Muscle layer of colon (tissue), 2 donors: ENCODE results near the gene SPSB4.
"Not testable (repeated sequence)": the region's sequence is repeated elsewhere in the genome, so short reads cannot be mapped to it uniquely, and the experiment has no call there.

Experiments used
- H3K27ac ChIP-seq: one replicate; pipeline ENCODE4 v1.7.0; 2013; ENCODE audit warnings: low read depth, mild to moderate bottlenecking, low read length, moderate library complexity
- H3K27me3 ChIP-seq, 2 donors: one replicate each; pipeline ENCODE4 v1.7.0; 2013; ENCODE audit warnings: low read length in 2 of 2, mild to moderate bottlenecking in 2 of 2; ENCODE audit not compliant: insufficient read depth in 2 of 2, control insufficient read depth in 1 of 2
- H3K36me3 ChIP-seq: one replicate; pipeline ENCODE4 v1.7.0; 2013; ENCODE audit warnings: mild to moderate bottlenecking, low read length; ENCODE audit not compliant: insufficient read depth
- H3K4me1 ChIP-seq: one replicate; pipeline ENCODE4 v1.7.0; 2013; ENCODE audit warnings: mild to moderate bottlenecking, low read length; ENCODE audit not compliant: insufficient read depth
- H3K4me3 ChIP-seq, 2 donors: one replicate each; pipeline ENCODE4 v1.7.0; 2013; ENCODE audit warnings: low read length in 2 of 2, low read depth in 1 of 2, mild to moderate bottlenecking in 1 of 2, moderate library complexity in 1 of 2
- H3K9ac ChIP-seq: one replicate; pipeline ENCODE4 v1.7.0; 2013; ENCODE audit warnings: low read length
- H3K9me3 ChIP-seq: one replicate; pipeline ENCODE4 v1.7.0; 2013; ENCODE audit warnings: mild to moderate bottlenecking, low read length
- donor health status: abdominal sarcoma.
- donor health status: Adenocarcinoma of cecum.

SPSB4 gene

GRCh38 chr3:141103067-141103466, 51.9 kb downstream of the SPSB4 start:
- H3K4me3 ChIP-seq, result no peak overlapping the region
- H3K9me3 ChIP-seq, result no peaks in the 10 kb centered on the region
- no peaks in the 10 kb centered on the region for H3K36me3 ChIP-seq
- no peaks in the 10 kb centered on the region for H3K4me1 ChIP-seq
- no peak overlapping the region for H3K9ac ChIP-seq
- H3K27me3 ChIP-seq, result no peaks in the 10 kb centered on the region
- H3K27ac ChIP-seq, result no peak overlapping the region

GRCh38 chr3:141103503-141103902, 52.4 kb downstream of the SPSB4 start:
- Histone ChIP-seq H3K9me3 (no peaks in the 10 kb centered on the region), H3K36me3 (no peaks in the 10 kb centered on the region), H3K9ac (no peak overlapping the region), H3K27me3 (no peaks in the 10 kb centered on the region), H3K4me3 (no peak overlapping the region), H3K27ac (no peak overlapping the region), H3K4me1 (no peaks in the 10 kb centered on the region)

DNA sequence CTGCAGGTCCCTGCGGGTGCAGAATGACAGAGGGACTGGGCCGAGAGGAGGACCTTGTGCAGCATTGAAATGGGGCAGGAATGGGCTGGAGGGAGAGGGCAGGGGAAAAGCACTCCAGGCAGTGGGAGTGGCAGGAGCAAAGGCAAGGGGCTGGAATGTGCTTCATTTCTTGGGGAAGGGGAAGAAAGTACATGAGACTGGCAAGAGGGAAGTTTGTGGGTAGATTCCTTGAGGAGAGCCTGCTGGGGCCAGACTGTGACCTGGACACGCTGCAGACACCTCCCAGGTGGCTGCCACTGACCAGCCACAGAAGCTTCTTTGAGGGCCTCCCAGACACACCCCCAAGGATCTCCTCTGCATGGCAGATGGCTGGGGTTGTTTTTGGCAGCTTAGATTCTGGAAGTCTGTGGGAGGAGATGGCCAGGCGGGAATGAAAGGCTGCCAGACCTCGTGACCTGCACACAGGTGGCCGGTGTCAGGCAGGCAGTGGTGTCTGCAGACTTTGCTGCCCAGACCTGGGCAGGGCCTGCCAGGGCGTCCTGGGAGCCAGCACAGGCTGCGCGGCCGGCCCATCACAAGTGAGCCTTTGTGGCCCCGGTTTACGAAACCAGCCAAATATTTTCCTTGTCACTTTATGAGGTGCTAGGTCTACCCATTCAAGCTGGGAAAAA, 53.1 kb downstream of the SPSB4 start:
- H3K36me3 ChIP-seq, result no peaks in the 10 kb centered on the region
- H3K4me1 ChIP-seq, result no peaks in the 10 kb centered on the region
- H3K4me3 ChIP-seq, result no peak overlapping the region
- H3K9ac ChIP-seq, result no peak overlapping the region
- H3K9me3 ChIP-seq, result no peaks in the 10 kb centered on the region
- H3K27ac ChIP-seq, result no peak overlapping the region
- no peaks in the 10 kb centered on the region for H3K27me3 ChIP-seq

GRCh38 chr3:141105828-141106628, 54.9 kb downstream of the SPSB4 start:
- Histone ChIP-seq H3K4me3 (no peak overlapping the region), H3K9ac (no peak overlapping the region), H3K27me3 (no peaks in the 10 kb centered on the region), H3K27ac (no peak overlapping the region), H3K36me3 (no peaks in the 10 kb centered on the region), H3K9me3 (peaks cover 6% of the 10 kb centered on the region), H3K4me1 (peaks cover 7% of the 10 kb centered on the region)

DNA sequence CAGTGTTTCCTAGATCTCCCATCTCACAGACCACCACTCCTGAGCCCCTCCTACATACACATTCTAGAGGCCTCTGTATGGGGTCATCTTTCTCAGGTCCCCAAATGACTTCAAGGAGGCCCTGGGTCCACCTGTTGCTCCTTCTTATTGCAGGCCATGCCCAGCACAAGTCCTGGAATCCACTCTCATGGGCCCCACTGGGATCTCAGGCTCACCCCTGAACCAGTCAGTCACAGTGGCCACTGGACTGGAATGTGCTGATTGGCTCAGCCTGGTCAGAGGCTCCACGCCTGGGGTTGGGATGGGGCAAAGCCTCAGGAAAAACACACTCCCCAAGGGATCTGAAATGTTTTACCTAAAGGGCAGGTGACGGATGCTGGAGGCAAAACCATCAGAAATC, 55.7 kb downstream of the SPSB4 start:
- H3K9ac ChIP-seq, result no peak overlapping the region
- peaks cover 7% of the 10 kb centered on the region for H3K4me1 ChIP-seq
- H3K27me3 ChIP-seq, result no peaks in the 10 kb centered on the region
- H3K36me3 ChIP-seq, result no peaks in the 10 kb centered on the region
- no peak overlapping the region for H3K27ac ChIP-seq
- peaks cover 6% of the 10 kb centered on the region for H3K9me3 ChIP-seq
- no peak overlapping the region for H3K4me3 ChIP-seq

DNA sequence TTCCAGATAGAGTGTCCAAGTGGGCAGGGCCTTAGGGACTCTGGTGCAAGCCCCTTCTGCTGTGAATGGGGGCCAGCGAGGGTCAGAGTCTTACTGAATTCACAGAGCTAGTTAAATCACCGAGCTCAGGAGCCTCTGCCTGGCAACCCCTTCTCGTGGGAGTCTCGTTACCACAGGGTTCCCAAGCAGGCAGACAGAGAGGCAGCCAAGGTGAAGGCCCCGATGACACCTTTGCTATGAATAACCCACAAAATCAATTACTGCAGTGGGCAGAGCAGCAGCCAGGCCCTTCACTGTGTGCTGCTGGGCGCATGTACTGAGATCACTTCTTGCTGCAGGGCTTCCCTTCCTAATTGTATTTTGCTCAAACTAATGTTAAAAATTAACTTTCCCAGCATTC, 56.9 kb downstream of the SPSB4 start:
- Histone ChIP-seq H3K9ac (no peak overlapping the region), H3K4me3 (no peak overlapping the region), H3K4me1 (peaks cover 7% of the 10 kb centered on the region), H3K27ac (no peak overlapping the region), H3K9me3 (peaks cover 6% of the 10 kb centered on the region), H3K36me3 (no peaks in the 10 kb centered on the region), H3K27me3 (no peaks in the 10 kb centered on the region)

DNA sequence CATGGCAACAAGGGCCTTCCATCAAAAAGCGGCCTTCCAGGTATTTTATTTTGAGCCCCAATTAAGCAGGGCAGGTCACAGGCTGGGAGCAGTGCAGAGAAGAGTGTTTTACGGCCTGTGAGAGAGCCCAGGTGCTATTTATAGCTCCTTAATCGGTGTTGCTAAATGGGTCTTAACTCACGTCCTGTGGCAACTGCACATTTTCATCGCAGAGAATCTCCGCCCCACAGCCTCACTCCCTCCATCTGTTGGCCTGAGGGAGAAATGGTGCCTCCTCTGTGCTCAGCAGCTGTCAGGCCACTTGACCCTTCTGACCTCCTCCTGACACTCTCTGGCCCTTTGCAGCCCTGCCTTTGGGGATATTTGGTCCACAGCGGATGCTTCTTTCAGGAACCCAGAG, 58.6 kb downstream of the SPSB4 start:
- H3K27ac ChIP-seq, result no peak overlapping the region
- H3K9ac ChIP-seq, result no peak overlapping the region
- no peak overlapping the region for H3K4me3 ChIP-seq
- H3K27me3 ChIP-seq, result no peaks in the 10 kb centered on the region
- H3K9me3 ChIP-seq, result peaks cover 6% of the 10 kb centered on the region
- no peaks in the 10 kb centered on the region for H3K36me3 ChIP-seq
- H3K4me1 ChIP-seq, result peaks cover 7% of the 10 kb centered on the region

- no peaks in the 10 kb centered on the region for H3K36me3 ChIP-seq
- H3K9me3 ChIP-seq, result peaks cover 6% of the 10 kb centered on the region
- H3K27me3 ChIP-seq, result no peaks in the 10 kb centered on the region
- no peak overlapping the region for H3K4me3 ChIP-seq
- no peak overlapping the region for H3K9ac ChIP-seq
- peaks cover 11% of the 10 kb centered on the region for H3K4me1 ChIP-seq
- H3K27ac ChIP-seq, result no peak overlapping the region
These were observed 59.2 kb downstream of the SPSB4 start for GRCh38 chr3:141110322-141110721.

- H3K27ac ChIP-seq, result no peak overlapping the region
- no peak overlapping the region for H3K9ac ChIP-seq
- H3K9me3 ChIP-seq, result peaks cover 6% of the 10 kb centered on the region
- no peak overlapping the region for H3K4me3 ChIP-seq
- H3K27me3 ChIP-seq, result no peaks in the 10 kb centered on the region
- peaks cover 18% of the 10 kb centered on the region for H3K4me1 ChIP-seq
- no peaks in the 10 kb centered on the region for H3K36me3 ChIP-seq
These were observed 60.4 kb downstream of the SPSB4 start for GRCh38 chr3:141111364-141112155.

- H3K27ac ChIP-seq, result no peak overlapping the region
- H3K27me3 ChIP-seq, result no peaks in the 10 kb centered on the region
- no peak overlapping the region for H3K4me3 ChIP-seq
- no peak overlapping the region for H3K9ac ChIP-seq
- H3K36me3 ChIP-seq, result no peaks in the 10 kb centered on the region
- H3K4me1 ChIP-seq, result peaks cover 18% of the 10 kb centered on the region
- peaks cover 6% of the 10 kb centered on the region for H3K9me3 ChIP-seq
These were observed 61.6 kb downstream of the SPSB4 start for GRCh38 chr3:141112686-141113297.

DNA sequence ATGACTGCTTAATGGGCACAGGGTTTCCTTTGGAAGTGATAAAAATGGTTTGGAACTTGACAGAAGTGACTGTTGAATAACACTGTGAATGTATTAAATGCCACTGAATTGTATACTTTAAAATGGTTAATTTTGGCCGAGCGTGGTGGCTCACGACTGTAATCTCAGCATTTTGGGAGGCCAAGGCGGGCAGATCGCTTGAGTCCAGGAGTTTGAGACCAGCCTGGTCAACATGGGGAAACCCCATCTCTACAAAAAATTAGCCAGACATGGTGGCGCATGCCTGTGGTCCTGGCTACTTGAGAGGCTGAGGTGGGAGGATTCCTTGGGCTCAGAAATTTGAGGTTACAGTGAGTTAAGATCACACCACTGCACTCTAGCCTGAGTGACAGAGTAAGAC, 62.5 kb downstream of the SPSB4 start:
- H3K9ac ChIP-seq, H3K36me3 ChIP-seq, H3K27ac ChIP-seq, H3K4me3 ChIP-seq, H3K27me3 ChIP-seq, H3K9me3 ChIP-seq: not testable (repeated sequence)
- peaks cover 18% of the 10 kb centered on the region for H3K4me1 ChIP-seq
